ENCODE results near the gene GNB1. TPM values are rescaled to one million over a fixed set of nuclear protein-coding genes. Genes with fewer than 3 reads are reported as not detected.
A peak's percentile ranks its signal among the peaks of the same experiment; 100 is the strongest.

GNB1 gene
- total RNA-seq, 2 experiments from 2014 or later, result 396 to 403 TPM

GRCh38 chr1:1809489-1809888, 81.4 kb downstream of the GNB1 start:
- H3K4me1 Mint-ChIP-seq (ENCODE audit: low read depth), result peaks cover 4% of the 10 kb centered on the region
- CTCF ChIA-PET, result interaction anchor here (0.5 to 1.2 kb wide), 4 partner anchors 13 to 99 kb away, joined by 3 to 6 read pairs (median 4); no protein-coding TSS in a partner anchor
- intact Hi-C loops (cut with micrococcal nuclease), result no loop called here
- H3K27ac Mint-ChIP-seq, result no peak overlapping the region
- H3K27me3 Mint-ChIP-seq, result no peaks in the 10 kb centered on the region
- POLR2A ChIA-PET, result interaction anchor here (2.1 kb wide), 1 partner anchor 15 kb away, joined by 5 read pairs; no protein-coding TSS in a partner anchor
- no peaks in the 10 kb centered on the region for H3K9me3 Mint-ChIP-seq
- no peak overlapping the region for H3K4me3 Mint-ChIP-seq
- peaks cover 14% of the 10 kb centered on the region for H3K36me3 Mint-ChIP-seq
- DNase-seq, result no peak

DNA sequence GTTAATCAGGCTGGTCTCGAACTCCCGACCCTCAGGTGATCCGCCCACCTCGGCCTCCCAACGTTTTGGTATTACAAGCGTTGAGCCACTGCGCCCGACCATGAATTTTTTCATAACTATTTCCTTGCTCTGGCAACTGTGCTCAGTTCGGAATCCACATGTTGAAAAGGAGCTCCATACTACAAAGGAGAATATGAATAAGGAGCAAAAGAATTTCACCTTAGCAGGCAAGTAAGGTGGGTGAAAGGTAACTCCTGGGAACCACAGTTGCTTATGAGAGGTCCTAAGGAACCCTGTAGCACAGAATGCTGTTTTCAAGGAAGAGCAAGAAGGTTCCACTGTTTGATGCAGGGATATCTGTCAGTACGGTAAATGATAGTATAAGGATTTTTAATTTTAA, 82.7 kb downstream of the GNB1 start:
- intact Hi-C loops (cut with micrococcal nuclease), result no loop called here
- Mint-ChIP-seq H3K4me1 (ENCODE audit: low read depth) (peaks cover 6% of the 10 kb centered on the region), H3K27me3 (no peaks in the 10 kb centered on the region), H3K27ac (peak overlapping the region; percentile 38), H3K4me3 (no peak overlapping the region), H3K9me3 (no peaks in the 10 kb centered on the region), H3K36me3 (peaks cover 16% of the 10 kb centered on the region)
- ChIA-PET CTCF (interaction anchor here (0.6 to 1.3 kb wide), 3 partner anchors 72 to 139 kb away, joined by 3 to 7 read pairs (median 3); no protein-coding TSS in a partner anchor), POLR2A (interaction anchor here (1.1 kb wide), 1 partner anchor 99 kb away, joined by 3 read pairs; no protein-coding TSS in a partner anchor)
- no peak for DNase-seq

DNA sequence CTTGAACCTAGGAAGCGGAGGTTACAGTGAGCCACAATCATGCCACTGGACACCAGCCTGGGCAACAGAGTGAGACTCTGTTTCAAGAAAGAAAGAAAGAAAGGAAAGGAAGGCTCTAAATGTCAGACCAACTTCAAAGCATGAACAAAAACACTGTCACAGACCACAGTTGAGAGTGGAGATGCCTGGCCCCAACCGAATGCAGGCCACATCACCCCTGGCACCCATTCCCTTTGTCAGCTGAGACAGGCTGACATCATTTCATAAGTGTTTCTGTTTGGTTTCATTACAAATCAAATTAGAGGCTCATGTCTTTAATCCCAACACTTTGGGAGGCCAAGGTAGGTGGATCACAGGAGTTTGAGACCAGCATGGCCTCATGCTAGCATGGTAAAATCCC, 84.0 kb downstream of the GNB1 start:
- Mint-ChIP-seq H3K4me3 (no peak overlapping the region), H3K36me3 (peaks cover 23% of the 10 kb centered on the region), H3K9me3 (no peaks in the 10 kb centered on the region), H3K27ac (no peak overlapping the region), H3K4me1 (ENCODE audit: low read depth) (peaks cover 8% of the 10 kb centered on the region), H3K27me3 (no peaks in the 10 kb centered on the region)
- ChIA-PET POLR2A (no interaction called here), CTCF (interaction anchor here (1.1 to 1.7 kb wide), 2 partner anchors 99 to 102 kb away, joined by 3 to 6 read pairs; no protein-coding TSS in a partner anchor)
- intact Hi-C loops (cut with micrococcal nuclease), result no loop called here
- peak; percentile 41 for DNase-seq

DNA sequence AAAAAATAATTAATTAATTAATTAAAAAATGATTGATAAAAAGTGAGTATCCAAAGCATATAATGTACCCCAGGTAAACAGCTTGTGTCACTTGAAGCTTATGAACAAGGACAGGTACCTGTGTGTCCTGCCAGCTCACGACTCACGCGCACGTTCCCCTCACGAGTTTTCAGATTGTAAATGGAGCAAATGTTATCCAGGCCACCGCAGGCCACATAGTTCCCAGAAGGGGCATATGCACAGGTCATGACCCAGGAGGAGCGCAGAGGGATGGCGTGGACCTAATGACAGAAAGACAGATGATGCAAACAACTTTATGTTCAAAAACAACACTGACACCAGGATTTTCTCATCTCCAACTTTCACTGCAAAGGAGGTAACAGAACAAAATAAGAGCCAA, 86.6 kb downstream of the GNB1 start:
- no peak overlapping the region for H3K4me3 Mint-ChIP-seq
- DNase-seq, result no peak
- H3K36me3 Mint-ChIP-seq, result peaks cover 30% of the 10 kb centered on the region
- ChIA-PET CTCF (interaction anchor here (2.4 kb wide), 1 partner anchor 102 kb away, joined by 6 read pairs; no protein-coding TSS in a partner anchor), POLR2A (no interaction called here)
- H3K4me1 Mint-ChIP-seq (ENCODE audit: low read depth), result peaks cover 10% of the 10 kb centered on the region
- H3K27ac Mint-ChIP-seq, result no peak overlapping the region
- no peaks in the 10 kb centered on the region for H3K27me3 Mint-ChIP-seq
- intact Hi-C loops (cut with micrococcal nuclease), result no loop called here
- no peaks in the 10 kb centered on the region for H3K9me3 Mint-ChIP-seq

DNA sequence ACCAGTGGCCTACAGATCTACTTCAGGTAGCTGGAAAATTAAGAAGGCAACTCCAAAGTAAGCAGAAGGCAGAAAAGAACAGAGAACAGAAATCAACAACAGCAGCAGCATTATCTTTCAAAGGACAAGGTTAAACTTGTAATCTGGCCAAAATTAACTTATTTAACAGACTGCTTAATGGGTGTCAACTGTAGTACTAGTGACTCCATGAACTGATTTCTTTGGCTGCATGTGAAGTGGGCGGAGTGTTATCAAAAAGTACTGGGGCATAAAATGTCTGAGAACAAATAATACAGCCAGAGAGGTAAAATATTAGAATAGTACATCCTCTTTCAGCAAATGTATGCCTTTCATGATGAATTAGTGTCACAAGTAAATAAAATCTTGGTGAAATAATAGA, 88.0 kb downstream of the GNB1 start:
- Mint-ChIP-seq H3K27ac (peak overlapping the region; percentile 31), H3K4me3 (no peak overlapping the region), H3K4me1 (ENCODE audit: low read depth) (peaks cover 8% of the 10 kb centered on the region), H3K36me3 (peaks cover 28% of the 10 kb centered on the region), H3K27me3 (no peaks in the 10 kb centered on the region), H3K9me3 (no peaks in the 10 kb centered on the region)
- CTCF ChIA-PET, result interaction anchor here (2.4 kb wide), 1 partner anchor 103 kb away, joined by 6 read pairs; no protein-coding TSS in a partner anchor
- intact Hi-C loops (cut with micrococcal nuclease), result no loop called here
- no peak for DNase-seq
- POLR2A ChIA-PET, result no interaction called here

- Mint-ChIP-seq H3K9me3 (no peaks in the 10 kb centered on the region), H3K27ac (peak overlapping the region; percentile 26), H3K27me3 (no peaks in the 10 kb centered on the region), H3K4me3 (no peak overlapping the region), H3K36me3 (peaks cover 34% of the 10 kb centered on the region), H3K4me1 (ENCODE audit: low read depth) (peaks cover 10% of the 10 kb centered on the region)
- ChIA-PET POLR2A (no interaction called here), CTCF (no interaction called here)
- DNase-seq, result no peak
- intact Hi-C loops (cut with micrococcal nuclease), result no loop called here
These were observed 91.2 kb downstream of the GNB1 start for GRCh38 chr1:1799716-1800115.

GRCh38 chr1:1797731-1798341, 93.1 kb downstream of the GNB1 start:
- intact Hi-C loops (cut with micrococcal nuclease), result no loop called here
- H3K27me3 Mint-ChIP-seq, result no peaks in the 10 kb centered on the region
- peaks cover 7% of the 10 kb centered on the region for H3K4me1 Mint-ChIP-seq (ENCODE audit: low read depth)
- H3K27ac Mint-ChIP-seq, result peak overlapping the region; percentile 65
- ChIA-PET CTCF (interaction anchor here (1.4 kb wide), 1 partner anchor 108 kb away, joined by 5 read pairs; no protein-coding TSS in a partner anchor), POLR2A (no interaction called here)
- peaks cover 35% of the 10 kb centered on the region for H3K36me3 Mint-ChIP-seq
- DNase-seq, result no peak
- H3K9me3 Mint-ChIP-seq, result no peaks in the 10 kb centered on the region
- H3K4me3 Mint-ChIP-seq, result no peak overlapping the region

DNA sequence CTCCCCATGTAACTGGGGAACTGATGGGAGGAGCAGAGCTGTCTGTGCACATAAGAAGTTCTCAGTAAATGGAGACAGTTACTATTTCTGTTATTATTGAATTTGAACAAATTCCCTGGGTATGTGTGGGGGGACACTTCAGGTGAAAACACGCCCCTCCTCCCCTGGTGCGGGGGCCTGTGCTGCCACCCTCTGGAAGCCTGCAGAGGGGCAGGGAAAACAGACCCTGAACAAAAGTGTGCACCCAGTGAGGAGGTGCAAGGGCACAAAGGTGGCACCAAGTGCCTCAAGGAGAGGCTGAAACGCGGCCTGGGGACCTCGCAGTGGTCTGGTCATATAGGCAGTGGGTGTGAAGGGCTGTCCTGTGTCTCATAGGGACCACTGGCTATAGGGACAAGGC, 94.4 kb downstream of the GNB1 start:
- ChIA-PET POLR2A (no interaction called here), CTCF (interaction anchor here (0.7 kb wide), 1 partner anchor 13 kb away, joined by 5 read pairs; no protein-coding TSS in a partner anchor)
- Mint-ChIP-seq H3K4me1 (ENCODE audit: low read depth) (peaks cover 2% of the 10 kb centered on the region), H3K27ac (no peak overlapping the region), H3K9me3 (no peaks in the 10 kb centered on the region), H3K27me3 (no peaks in the 10 kb centered on the region), H3K4me3 (no peak overlapping the region), H3K36me3 (peaks cover 33% of the 10 kb centered on the region)
- intact Hi-C loops (cut with micrococcal nuclease), result no loop called here
- DNase-seq, result no peak

GRCh38 chr1:1794999-1795398, 95.9 kb downstream of the GNB1 start:
- peaks cover 32% of the 10 kb centered on the region for H3K36me3 Mint-ChIP-seq
- CTCF ChIA-PET, result no interaction called here

GRCh38 chr1:1793481-1794244, 97.2 kb downstream of the GNB1 start:
- peak overlapping the region; percentile 16 for H3K27ac Mint-ChIP-seq
- peaks cover 41% of the 10 kb centered on the region for H3K36me3 Mint-ChIP-seq

More at GRCh38 chr1:1794999-1795398, 95.9 kb downstream of the GNB1 start:
- no peaks in the 10 kb centered on the region for H3K27me3 Mint-ChIP-seq
- H3K4me3 Mint-ChIP-seq, result no peak overlapping the region
- no peak for DNase-seq
- POLR2A ChIA-PET, result no interaction called here
- no peak overlapping the region for H3K27ac Mint-ChIP-seq
- no peaks in the 10 kb centered on the region for H3K9me3 Mint-ChIP-seq
- intact Hi-C loops (cut with micrococcal nuclease), result no loop called here
- peaks cover 2% of the 10 kb centered on the region for H3K4me1 Mint-ChIP-seq (ENCODE audit: low read depth)

GRCh38 chr1:1788646-1789431, 102.0 kb downstream of the GNB1 start:
- peak; percentile 42 for DNase-seq
- H3K9me3 Mint-ChIP-seq, result no peaks in the 10 kb centered on the region
- POLR2A ChIA-PET, result interaction anchor here (0.8 kb wide), 1 partner anchor 121 kb away, joined by 3 read pairs; no protein-coding TSS in a partner anchor
- intact Hi-C loops (cut with micrococcal nuclease), result no loop called here
- H3K4me1 Mint-ChIP-seq (ENCODE audit: low read depth), result peaks cover 2% of the 10 kb centered on the region
- H3K4me3 Mint-ChIP-seq, result no peak overlapping the region
- peaks cover 45% of the 10 kb centered on the region for H3K36me3 Mint-ChIP-seq
- no peaks in the 10 kb centered on the region for H3K27me3 Mint-ChIP-seq
- CTCF ChIA-PET, result interaction anchor here (0.7 to 1.4 kb wide), 6 partner anchors 9 to 120 kb away, joined by 3 to 9 read pairs (median 4); no protein-coding TSS in a partner anchor
- H3K27ac Mint-ChIP-seq, result no peak overlapping the region

More at GRCh38 chr1:1793481-1794244, 97.2 kb downstream of the GNB1 start:
- H3K4me1 Mint-ChIP-seq (ENCODE audit: low read depth), result peaks cover 2% of the 10 kb centered on the region
- intact Hi-C loops (cut with micrococcal nuclease), result no loop called here
- ChIA-PET CTCF (interaction anchor here (1.1 to 1.7 kb wide), 2 partner anchors 112 to 115 kb away, joined by 3 to 4 read pairs; no protein-coding TSS in a partner anchor), POLR2A (no interaction called here)
- no peaks in the 10 kb centered on the region for H3K27me3 Mint-ChIP-seq
- no peak for DNase-seq
- H3K4me3 Mint-ChIP-seq, result no peak overlapping the region
- no peaks in the 10 kb centered on the region for H3K9me3 Mint-ChIP-seq

Data from activated CD4-positive, alpha-beta memory T cell treated with anti-CD3 and anti-CD28 coated beads for 36 hours (primary cell).